HepG2 (cell line): Measurements from ENCODE around the gene SECTM1. TPM values are rescaled to one million over a fixed set of nuclear protein-coding genes. Genes with fewer than 3 reads are reported as not detected.

ENCODE experiments used
- ATF7-NPFF ChIP-seq: sonication (generic); formaldehyde crosslinking; IDR thresholded peaks from 2 replicates; pipeline ENCODE4 v1.8.1; 2023; ENCODE audit warnings: mild to moderate bottlenecking, low read depth, missing genetic modification reagents, moderate library complexity
- BORCS8-MEF2B ChIP-seq: sonication (generic); formaldehyde crosslinking; IDR thresholded peaks from 2 replicates; pipeline ENCODE4 v1.8.0; 2022; ENCODE audit warnings: mild to moderate bottlenecking, missing genetic modification reagents
- GABPB1 ChIP-seq: IDR thresholded peaks from 2 replicates; pipeline ENCODE4 v1.6.1; 2016; ENCODE audit warnings: mild to moderate bottlenecking, missing genetic modification reagents, moderate library complexity, missing compliant biosample characterization
- GFI1 ChIP-seq: sonication (generic); formaldehyde crosslinking; IDR thresholded peaks from 2 replicates; pipeline ENCODE4 v1.5.0; 2020; ENCODE audit warnings: missing genetic modification reagents, mild to moderate bottlenecking, borderline replicate concordance
- HMGXB4 ChIP-seq, 2 experiments: sonication (generic) in 1 of 2; formaldehyde crosslinking in 1 of 2; IDR thresholded peaks; 2 replicates each; pipeline versions ENCODE4 v1.4.0 to v1.6.1; 2018 to 2020; ENCODE audit warnings: missing genetic modification reagents in 2 of 2, borderline replicate concordance in 1 of 2, low read depth in 1 of 2, mild to moderate bottlenecking in 1 of 2, missing biosample characterization in 1 of 2
- IRX3 ChIP-seq: sonication (generic); formaldehyde crosslinking; IDR thresholded peaks from 2 replicates; pipeline ENCODE4 v1.8.1; 2023; ENCODE audit warnings: mild to moderate bottlenecking, low read depth, missing genetic modification reagents, borderline replicate concordance
- KAT8 ChIP-seq: IDR thresholded peaks from 2 replicates; pipeline ENCODE4 v1.6.1; 2016; ENCODE audit warnings: missing genetic modification reagents, missing compliant biosample characterization
- KDM1A ChIP-seq: IDR thresholded peaks from 2 replicates; pipeline ENCODE4 v1.6.1; 2016; ENCODE audit warnings: missing compliant biosample characterization
- MAF1 ChIP-seq: sonication (generic); formaldehyde crosslinking; IDR thresholded peaks from 2 replicates; pipeline ENCODE4 v1.5.0; 2020; ENCODE audit warnings: missing genetic modification reagents, borderline replicate concordance
- NCOA5 ChIP-seq: sonication (generic); formaldehyde crosslinking; IDR thresholded peaks from 2 replicates; pipeline ENCODE4 v1.4.0; 2020; ENCODE audit warnings: missing genetic modification reagents
- NFATC3 ChIP-seq: sonication (generic); formaldehyde crosslinking; IDR thresholded peaks from 2 replicates; pipeline ENCODE4 v1.5.1; 2020; ENCODE audit warnings: mild to moderate bottlenecking, missing genetic modification reagents
- NFE2L2 ChIP-seq: fragments of 150-350 bp; IDR thresholded peaks from 2 replicates; pipeline ENCODE4 v1.6.1; 2014; ENCODE audit warnings: low read length
- NFIC ChIP-seq: IDR thresholded peaks from 2 replicates; pipeline ENCODE4 v1.6.1; 2012; ENCODE audit warnings: mild to moderate bottlenecking, low read length, inconsistent platforms
- NR3C1 ChIP-seq: sonication (generic); formaldehyde crosslinking; IDR thresholded peaks from 2 replicates; pipeline ENCODE4 v1.4.0; 2020; ENCODE audit warnings: missing genetic modification reagents
- PCBP1 ChIP-seq: fragments of 200-400 bp; formaldehyde crosslinking; IDR thresholded peaks from 2 replicates; pipeline ENCODE4 v1.6.1; 2017; ENCODE audit warnings: mild to moderate bottlenecking, low read depth, low read length, borderline replicate concordance
- PCBP2 ChIP-seq: fragments of 200-400 bp; formaldehyde crosslinking; optimal IDR thresholded peaks from 2 replicates; pipeline ENCODE3; 2018; ENCODE audit warnings: low read length, low read depth; ENCODE audit not compliant: poor library complexity, severe bottlenecking
- PHB2 ChIP-seq: fragments of 450-650 bp; IDR thresholded peaks from 2 replicates; pipeline ENCODE4 v1.6.1; 2018; ENCODE audit not compliant: partially characterized antibody
- SRSF9 ChIP-seq: fragments of 200-400 bp; formaldehyde crosslinking; IDR thresholded peaks from 2 replicates; pipeline ENCODE4 v1.6.1; 2018; ENCODE audit warnings: borderline replicate concordance, mild to moderate bottlenecking, low read depth, low read length; ENCODE audit not compliant: insufficient read depth, poor library complexity, severe bottlenecking
- ZBTB3 ChIP-seq: sonication (generic); formaldehyde crosslinking; IDR thresholded peaks from 2 replicates; pipeline ENCODE4 v1.4.0; 2020; ENCODE audit warnings: low read depth, mild to moderate bottlenecking, moderate library complexity, missing genetic modification reagents, borderline replicate concordance
- ZFP37 ChIP-seq: sonication (generic); formaldehyde crosslinking; IDR thresholded peaks from 2 replicates; pipeline ENCODE4 v1.4.0; 2020; ENCODE audit warnings: missing genetic modification reagents, borderline replicate concordance
- ZFP62 ChIP-seq: sonication (generic); formaldehyde crosslinking; IDR thresholded peaks from 2 replicates; pipeline ENCODE4 v1.4.0; 2020; ENCODE audit warnings: missing genetic modification reagents
- ZFYVE20 ChIP-seq: sonication (generic); formaldehyde crosslinking; IDR thresholded peaks from 2 replicates; pipeline ENCODE4 v1.8.0; 2023; ENCODE audit warnings: low read depth, mild to moderate bottlenecking, moderate library complexity, missing genetic modification reagents, borderline replicate concordance
- ZNF33B ChIP-seq: sonication (generic); formaldehyde crosslinking; IDR thresholded peaks from 2 replicates; pipeline ENCODE4 v1.5.1; 2020; ENCODE audit warnings: mild to moderate bottlenecking, missing genetic modification reagents
- ZNF567 ChIP-seq: sonication (generic); formaldehyde crosslinking; IDR thresholded peaks from 2 replicates; pipeline ENCODE4 v1.8.1; 2023; ENCODE audit warnings: mild to moderate bottlenecking, missing genetic modification reagents, borderline replicate concordance
- ZNF652 ChIP-seq: IDR thresholded peaks from 2 replicates; pipeline ENCODE4 v1.6.1; 2016; ENCODE audit warnings: low read depth, borderline replicate concordance
- ZNF775 ChIP-seq: sonication (generic); formaldehyde crosslinking; IDR thresholded peaks from 2 replicates; pipeline ENCODE4 v1.4.0; 2020; ENCODE audit warnings: missing genetic modification reagents, mild to moderate bottlenecking, moderate library complexity, borderline replicate concordance
- ZNF782 ChIP-seq: sonication (generic); formaldehyde crosslinking; IDR thresholded peaks from 2 replicates; pipeline ENCODE4 v1.4.0; 2020; ENCODE audit warnings: missing genetic modification reagents, mild to moderate bottlenecking, borderline replicate concordance
- ZNF792 ChIP-seq: IDR thresholded peaks from 2 replicates; pipeline ENCODE4 v1.6.1; 2016
- ZSCAN31 ChIP-seq: sonication (generic); formaldehyde crosslinking; IDR thresholded peaks from 2 replicates; pipeline ENCODE4 v1.5.0; 2020; ENCODE audit warnings: low read depth, mild to moderate bottlenecking, missing genetic modification reagents
- polyA plus RNA-seq, 8 experiments: library from polyadenylated mRNA; depleted of rRNA in 3 of 8; stranded (reverse) in 7 of 8; unstranded in 1 of 8; fragments of >200 nt; fragmentation: Illumina TruSeq in 4 of 8; extraction: Trizol in 4 of 8; gene quantifications; 2 replicates each; pipeline versions ENCODE4 v1.2.1 to v1.2.3, GENCODE V29; 2011 to 2016; ENCODE audit warnings: low read depth in 4 of 8, missing spikeins in 1 of 8, mixed read lengths in 1 of 8; ENCODE audit not compliant: insufficient read depth in 1 of 8
- total RNA-seq, 5 experiments: library from RNA; depleted of rRNA; stranded (reverse); fragments of >200 nt; fragmentation: Illumina TruSeq; extraction: Trizol; gene quantifications; 2 replicates each; pipeline ENCODE4 v1.2.3, GENCODE V29; 2016; ENCODE audit warnings: low read depth in 1 of 5

The SECTM1 gene
- total and polyA plus RNA-seq, 2 of the 13 experiments (the other 11 are each of a cell fraction or from before 2014, with no cell fraction given): 3.5 to 5.3 TPM

GRCh38 chr17:82325286-82326180, 8.0 kb downstream of the SECTM1 start (continued):
- TF ChIP-seq ZFYVE20 (CRISPR knock-in tag): no peak
- TF ChIP-seq NR3C1 (CRISPR knock-in tag): no peak
- TF ChIP-seq ZNF792 (CRISPR knock-in tag): peak; percentile 33; the same call in 1 of the 2 replicates
- peak; percentile 97 for TF ChIP-seq ZNF33B (CRISPR knock-in tag)
- TF ChIP-seq ZBTB3 (CRISPR knock-in tag): peak; percentile 49; the same call in 1 of the 2 replicates
- no peak for TF ChIP-seq NCOA5 (CRISPR knock-in tag)
- peak; percentile 36; the same call in 1 of the 2 replicates for TF ChIP-seq GABPB1 (CRISPR knock-in tag)
- TF ChIP-seq ATF7-NPFF (CRISPR knock-in tag): 0 out of 2 replicates have a peak, but pooled peaks have one; percentile 72
- TF ChIP-seq PHB2: no peak
- peak; percentile 38; the same call in 1 of the 2 replicates for TF ChIP-seq NFATC3 (CRISPR knock-in tag)
- TF ChIP-seq ZNF775: peak; percentile 91; the same call in 1 of the 2 replicates
- 0 out of 2 replicates have a peak, but pooled peaks have one; percentile 84 for TF ChIP-seq ZFP37
- no peak for TF ChIP-seq NFIC
- TF ChIP-seq MAF1: 0 out of 2 replicates have a peak, but pooled peaks have one; percentile 38
- TF ChIP-seq ZNF782 (CRISPR knock-in tag): peak; percentile 82; the same call in 1 of the 2 replicates
- no peak; the same call in 1 of the 2 replicates for TF ChIP-seq KAT8 (CRISPR knock-in tag)
- no peak for TF ChIP-seq PCBP1
- no peak for TF ChIP-seq KDM1A (CRISPR knock-in tag)
- TF ChIP-seq IRX3 (CRISPR knock-in tag): 0 out of 2 replicates have a peak, but pooled peaks have one; percentile 55
- TF ChIP-seq PCBP2: no peak
- 0 out of 2 replicates have a peak, but pooled peaks have one; percentile 27 for TF ChIP-seq ZNF567 (CRISPR knock-in tag)
- TF ChIP-seq HMGXB4 (CRISPR knock-in tag; IDR thresholded peaks at IDR 0.05; ENCODE audit: borderline replicate concordance in 1 of 2, low read depth in 1 of 2): peak; percentile 70 to 71; a peak in 3 of 4 replicates
- TF ChIP-seq SRSF9: no peak
- TF ChIP-seq ZSCAN31 (CRISPR knock-in tag): 0 out of 2 replicates have a peak, but pooled peaks have one; percentile 47
- no peak for TF ChIP-seq ZFP62 (CRISPR knock-in tag)
- peak; percentile 45; the same call in 1 of the 2 replicates for TF ChIP-seq GFI1 (CRISPR knock-in tag)
- TF ChIP-seq BORCS8-MEF2B (CRISPR knock-in tag): peak; percentile 72; the same call in 1 of the 2 replicates
- TF ChIP-seq NFE2L2: no peak
- no peak; the same call in 1 of the 2 replicates for TF ChIP-seq ZNF652
